Stimulated activated CD8-positive, alpha-beta memory T cell treated with anti-CD3 and anti-CD28 coated beads, Interleukin-7, amount 100 ng/mL, for 1 hour (primary cell): ENCODE data around the gene SPN.
"Not testable (repeated sequence)": the region's sequence is repeated elsewhere in the genome, so short reads cannot be mapped to it uniquely, and the experiment has no call there.

Experiments used
- DNase-seq, 2 donors: peaks; one replicate each; pipeline ENCODE4 v3.0.0-alpha.2; 2020; ENCODE audit warnings: low read depth in 2 of 2

Gene SPN

GRCh38 chr16:29701214-29701555 lies 38.1 kb downstream of the SPN start:
- no peak for DNase-seq

GRCh38 chr16:29702269-29702668 lies 39.2 kb downstream of the SPN start:
- DNase-seq, result no peak

DNA sequence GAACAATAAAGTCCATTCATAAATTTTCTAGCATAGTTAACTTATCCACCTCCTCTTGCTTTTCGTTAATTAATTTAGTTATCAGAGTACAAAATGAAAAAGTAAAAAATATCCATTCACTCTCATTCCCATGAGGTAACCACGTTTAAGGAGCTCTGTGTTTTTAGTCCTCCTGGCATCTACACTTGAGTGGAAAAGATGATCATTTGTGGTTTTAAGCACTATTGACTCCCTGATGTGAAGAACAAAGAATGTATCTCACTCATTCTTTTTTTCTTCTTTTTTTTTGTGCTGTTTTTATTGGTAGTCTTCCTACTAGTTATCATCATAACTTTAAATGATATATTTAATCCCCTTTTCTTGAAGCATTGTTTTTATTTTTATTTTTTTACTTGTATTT lies 42.0 kb downstream of the SPN start:
- DNase-seq, result no peak

DNA sequence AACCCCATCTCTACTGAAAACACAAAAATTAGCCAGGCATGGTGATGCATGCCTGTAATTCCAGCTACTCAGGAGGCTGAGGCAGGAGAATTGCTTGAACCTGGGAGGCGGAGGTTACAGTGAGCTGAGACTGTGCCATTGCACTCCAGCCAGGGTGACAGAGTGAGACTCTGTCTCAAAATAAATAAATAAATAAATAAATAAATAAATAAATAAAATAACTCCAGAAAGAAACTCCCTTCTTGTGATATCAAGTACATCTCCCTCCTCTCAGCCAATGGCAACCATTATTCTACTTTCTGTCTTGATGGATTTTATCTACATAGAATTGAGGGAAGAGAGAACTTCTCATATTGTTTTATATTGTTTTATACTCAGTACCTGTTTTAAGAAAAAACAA lies 44.1 kb downstream of the SPN start:
- DNase-seq, result not testable (repeated sequence)

GRCh38 chr16:29708917-29709600 lies 46.0 kb downstream of the SPN start:
- no peak for DNase-seq

- DNase-seq, result not testable (repeated sequence)
Measured at GRCh38 chr16:29709657-29710056, 46.6 kb downstream of the SPN start.

DNA sequence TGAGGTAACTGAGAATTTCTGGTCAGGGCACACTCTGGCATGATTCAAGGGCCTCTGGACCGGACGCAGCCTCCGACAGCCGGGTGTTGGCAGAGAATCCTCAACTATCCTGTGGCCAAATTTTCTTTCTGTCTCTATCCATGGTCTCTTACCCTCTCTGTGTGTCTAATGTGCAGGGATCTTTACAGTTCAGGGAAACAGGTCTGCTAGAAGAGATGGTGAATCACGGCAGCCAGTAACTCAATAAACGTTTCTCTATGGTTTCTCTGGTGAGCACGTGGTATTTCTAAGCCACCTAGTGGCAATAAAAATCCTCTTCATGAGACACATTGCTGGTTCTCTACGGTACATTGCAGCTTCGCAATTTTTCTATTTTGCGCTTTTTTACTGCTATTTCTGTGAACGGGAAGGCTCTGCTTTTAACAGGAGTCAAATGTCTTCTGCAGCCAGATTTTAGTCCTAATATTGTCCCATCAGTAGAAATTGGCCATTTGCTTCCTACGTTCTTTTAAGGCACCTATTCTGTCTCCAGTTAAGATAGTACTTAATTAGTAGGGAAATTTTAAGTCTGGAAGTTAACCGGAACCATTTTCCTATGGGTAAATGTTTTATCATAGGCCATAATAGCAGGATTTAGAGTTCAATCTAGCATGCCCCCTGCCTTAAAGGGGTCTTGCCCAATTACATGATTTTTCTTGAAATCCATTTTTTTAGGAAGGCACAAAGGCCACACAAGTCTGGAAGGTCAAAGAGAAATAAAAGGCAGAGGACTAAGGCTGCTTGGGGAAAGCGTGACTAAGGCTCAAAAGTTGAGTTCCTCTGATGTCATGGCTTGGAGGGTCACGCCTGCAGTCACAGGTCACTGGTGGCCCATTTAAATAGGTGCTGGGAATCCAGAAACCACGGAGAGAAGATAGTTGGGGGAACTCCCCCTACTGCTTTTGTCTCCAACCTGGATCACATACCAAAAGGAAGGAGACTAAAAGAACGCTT lies 47.5 kb downstream of the SPN start:
- no peak for DNase-seq

GRCh38 chr16:29712809-29713208 lies 49.8 kb downstream of the SPN start:
- DNase-seq, result no peak

GRCh38 chr16:29714396-29714795 lies 51.3 kb downstream of the SPN start:
- no peak for DNase-seq

- DNase-seq, result no peak
Measured at GRCh38 chr16:29714972-29715371, 51.9 kb downstream of the SPN start.

DNA sequence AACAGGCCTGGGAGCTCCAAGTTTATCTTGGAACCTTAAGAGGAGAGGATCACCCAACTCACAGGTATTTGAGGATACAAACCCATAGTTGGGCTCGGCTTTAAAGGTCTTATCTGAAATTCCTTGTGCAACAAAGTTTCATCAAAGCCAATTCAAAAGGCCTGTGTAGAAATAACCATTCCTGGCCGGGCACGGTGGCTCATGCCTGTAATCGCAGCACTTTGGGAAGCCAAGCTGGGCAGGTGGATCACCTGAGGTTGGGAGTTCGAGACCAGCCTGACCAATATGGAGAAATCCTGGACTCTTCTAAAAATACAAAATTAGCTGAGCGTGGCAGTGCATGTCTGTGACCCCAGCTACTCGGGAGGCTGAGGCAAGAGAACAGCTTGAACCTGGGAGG lies 54.1 kb downstream of the SPN start:
- DNase-seq, result no peak

- DNase-seq, result no peak
Measured at GRCh38 chr16:29719063-29719462, 56.0 kb downstream of the SPN start.
